Tibial nerve (tissue), 4 donors: ENCODE measurements around the gene TCHH.

ENCODE experiments used
- CTCF ChIP-seq, 5 experiments: fragments of 200-600 bp in 3 of 5; fragments of 450-650 bp in 2 of 5; sonication (generic) in 3 of 5; IDR thresholded peaks; one replicate each; pipeline ENCODE4 v1.5.1; 2016 to 2019; ENCODE audit warnings: antibody characterized with exemption in 5 of 5, mild to moderate bottlenecking in 3 of 5, moderate library complexity in 2 of 5
- EP300 ChIP-seq, 2 donors: sonication (generic); formaldehyde crosslinking; IDR thresholded peaks; one replicate each; pipeline ENCODE4 v1.6.1; 2017; ENCODE audit warnings: antibody characterized with exemption in 2 of 2, mild to moderate bottlenecking in 1 of 2
- POLR2A ChIP-seq, 2 donors: fragments of 450-650 bp; IDR thresholded peaks; one replicate each; pipeline ENCODE4 v1.6.1; 2017; ENCODE audit warnings: antibody characterized with exemption in 2 of 2, mild to moderate bottlenecking in 2 of 2, moderate library complexity in 2 of 2

- TF ChIP-seq CTCF (IDR thresholded peaks at IDR 0.05): no peak
- TF ChIP-seq POLR2A (IDR thresholded peaks at IDR 0.05): no peak
- no peak for TF ChIP-seq EP300 (IDR thresholded peaks at IDR 0.05)
These were observed 10.7 kb upstream of the TCHH start for GRCh38 chr1:152125834-152126443.
